H1 (cell line): ENCODE results near the gene SH2D7. TPM values are rescaled to one million over a fixed set of nuclear protein-coding genes. Genes with fewer than 3 reads are reported as not detected.
A peak's percentile ranks its signal among the peaks of the same experiment; 100 is the strongest.

Experiments used
- CTCF ChIA-PET: fragments of 300-600 bp; sonication (Branson Sonifier 250); formaldehyde crosslinking; loops from one replicate; lab custom pipeline; 2021; ENCODE audit not compliant: partially characterized antibody; lab: Charles Lee
- POLR2A ChIA-PET: fragments of 300-600 bp; sonication (Branson Sonifier 250); formaldehyde crosslinking; loops from one replicate; lab custom pipeline; 2021; ENCODE audit warnings: inconsistent platforms; ENCODE audit not compliant: partially characterized antibody; lab: Charles Lee
- DNase-seq, 2 experiments: peaks; one replicate each; pipeline versions ENCODE4 v3.0.0 to v3.0.0-alpha.2; 2010 to 2022; ENCODE audit warnings: low spot score in 2 of 2, low read depth in 1 of 2, mixed read lengths in 1 of 2
- FAIRE-seq: peaks from 2 replicates; lab custom pipeline; 2011; peaks lifted over from hg19 to GRCh38; lab: Jason Lieb, UNC
- H2AFZ ChIP-seq: 2 replicates; pipeline ENCODE4 v1.8.1; 2012; ENCODE audit warnings: low read length, inconsistent platforms
- H2AK5ac ChIP-seq: 2 replicates; pipeline ENCODE4 v1.6.1; 2013; ENCODE audit warnings: low read depth, low read length
- H2BK120ac ChIP-seq: replicated peaks from 2 replicates; pipeline ENCODE3; 2013; ENCODE audit warnings: low read depth, low read length, inconsistent platforms
- H2BK12ac ChIP-seq: 2 replicates; pipeline ENCODE4 v1.6.1; 2013; ENCODE audit warnings: low read depth, low read length
- H2BK15ac ChIP-seq: 2 replicates; pipeline ENCODE4 v1.6.1; 2013; ENCODE audit warnings: low read length
- H2BK20ac ChIP-seq: 2 replicates; pipeline ENCODE4 v1.6.1; 2013; ENCODE audit warnings: low read length
- H2BK5ac ChIP-seq: 2 replicates; pipeline ENCODE4 v1.6.1; 2013; ENCODE audit warnings: low read depth, low read length
- H3K14ac ChIP-seq: 2 replicates; pipeline ENCODE4 v1.6.1; 2013; ENCODE audit warnings: inconsistent platforms; ENCODE audit not compliant: insufficient read length
- H3K18ac ChIP-seq: 2 replicates; pipeline ENCODE4 v1.6.1; 2013; ENCODE audit warnings: low read length; ENCODE audit errors: extremely low read depth
- H3K23ac ChIP-seq: 2 replicates; pipeline ENCODE4 v1.6.1; 2013; ENCODE audit warnings: inconsistent platforms; ENCODE audit not compliant: insufficient read length
- H3K23me2 ChIP-seq: 2 replicates; pipeline ENCODE4 v1.6.1; 2013; ENCODE audit warnings: low read depth, low read length
- H3K27ac ChIP-seq: 2 replicates; pipeline ENCODE4 v1.6.1; 2011; ENCODE audit warnings: low read depth, low read length, inconsistent platforms
- H3K27me3 ChIP-seq, 4 experiments: replicated peaks in 1 of 4; 1 replicate in 1 of 4; 2 replicates in 3 of 4; pipeline versions ENCODE4 v1.6.1 to v1.8.1; 2011 to 2013; ENCODE audit warnings: low read length in 3 of 4, mild to moderate bottlenecking in 3 of 4, inconsistent platforms in 2 of 4, mixed read lengths in 2 of 4, moderate library complexity in 1 of 4; ENCODE audit not compliant: control insufficient read depth in 3 of 4, insufficient read depth in 3 of 4; ENCODE audit errors: extremely low read depth in 1 of 4
- H3K36me3 ChIP-seq, 4 experiments: 2 replicates each; pipeline versions ENCODE4 v1.6.1 to v1.8.1; 2011 to 2013; ENCODE audit warnings: mild to moderate bottlenecking in 4 of 4, low read length in 3 of 4, moderate library complexity in 2 of 4, control low read depth in 1 of 4, inconsistent platforms in 1 of 4; ENCODE audit not compliant: insufficient read depth in 4 of 4, control insufficient read depth in 2 of 4
- H3K4ac ChIP-seq: replicated peaks from 2 replicates; pipeline ENCODE3; 2013; ENCODE audit warnings: low read length, low read depth, mixed read lengths, inconsistent platforms; ENCODE audit not compliant: insufficient read length
- H3K4me1 ChIP-seq, 4 experiments: replicated peaks in 1 of 4; 1 replicate in 1 of 4; 2 replicates in 3 of 4; pipeline versions ENCODE4 v1.6.1 to v1.8.1; 2011 to 2013; ENCODE audit warnings: low read length in 3 of 4, inconsistent platforms in 2 of 4, mixed read lengths in 1 of 4; ENCODE audit not compliant: insufficient read depth in 4 of 4, control insufficient read depth in 3 of 4
- H3K4me2 ChIP-seq, 2 experiments: 2 replicates each; pipeline versions ENCODE4 v1.6.1 to v1.8.1; 2011 to 2013; ENCODE audit warnings: low read depth in 2 of 2, low read length in 2 of 2, control low read depth in 1 of 2, inconsistent platforms in 1 of 2, mild to moderate bottlenecking in 1 of 2; ENCODE audit not compliant: insufficient read depth in 1 of 2
- H3K4me3 ChIP-seq, 4 experiments: fragments of 200-600, 300-600 bp in 1 of 4; sonication (generic), shearing (Covaris generic), sonication (Bioruptor Twin) in 1 of 4; 2 replicates each; pipeline versions ENCODE4 v1.5.1 to v1.8.1; 2011 to 2016; ENCODE audit warnings: low read length in 4 of 4, low read depth in 3 of 4, control low read depth in 2 of 4, inconsistent platforms in 2 of 4, mild to moderate bottlenecking in 2 of 4, mixed read lengths in 1 of 4, moderate library complexity in 1 of 4; ENCODE audit not compliant: insufficient read depth in 2 of 4; ENCODE audit errors: extremely low read depth in 1 of 4
- H3K56ac ChIP-seq: replicated peaks from 2 replicates; pipeline ENCODE3; 2013; ENCODE audit warnings: low read depth, mild to moderate bottlenecking, mixed read lengths, low read length, inconsistent platforms; ENCODE audit not compliant: insufficient read length
- H3K79me1 ChIP-seq: 2 replicates; pipeline ENCODE4 v1.6.1; 2013; ENCODE audit warnings: low read depth, low read length, control low read depth
- H3K79me2 ChIP-seq, 2 experiments: 2 replicates each; pipeline versions ENCODE4 v1.6.1 to v1.8.1; 2012 to 2013; ENCODE audit warnings: low read length in 2 of 2, mild to moderate bottlenecking in 2 of 2, inconsistent platforms in 1 of 2; ENCODE audit not compliant: insufficient read depth in 2 of 2, control insufficient read depth in 1 of 2
- H3K9ac ChIP-seq, 4 experiments: replicated peaks in 1 of 4; 1 replicate in 1 of 4; 2 replicates in 3 of 4; pipeline versions ENCODE4 v1.6.1 to v1.8.1; 2011 to 2013; ENCODE audit warnings: low read depth in 3 of 4, low read length in 3 of 4, control low read depth in 2 of 4, mild to moderate bottlenecking in 2 of 4, moderate library complexity in 2 of 4, inconsistent platforms in 1 of 4; ENCODE audit errors: extremely low read depth in 1 of 4
- H3K9me3 ChIP-seq, 2 experiments: 2 replicates each; pipeline versions ENCODE4 v1.6.1 to v1.8.1; 2012 to 2013; ENCODE audit warnings: mild to moderate bottlenecking in 2 of 2, moderate library complexity in 2 of 2, control low read depth in 1 of 2, inconsistent platforms in 1 of 2, low read depth in 1 of 2, low read length in 1 of 2, mixed read lengths in 1 of 2; ENCODE audit not compliant: insufficient read depth in 2 of 2
- H4K20me1 ChIP-seq, 2 experiments: replicated peaks in 1 of 2; 2 replicates each; pipeline versions ENCODE3 to v1.8.1; 2011 to 2013; ENCODE audit warnings: inconsistent platforms in 2 of 2, low read length in 2 of 2, mild to moderate bottlenecking in 1 of 2; ENCODE audit not compliant: insufficient read depth in 2 of 2, control insufficient read depth in 1 of 2
- H4K5ac ChIP-seq: 2 replicates; pipeline ENCODE4 v1.6.1; 2013; ENCODE audit warnings: low read length, low read depth, mixed read lengths, inconsistent platforms; ENCODE audit not compliant: insufficient read length
- H4K8ac ChIP-seq: 2 replicates; pipeline ENCODE4 v1.8.0; 2013; ENCODE audit warnings: mild to moderate bottlenecking, moderate library complexity, low read length, inconsistent platforms; ENCODE audit not compliant: insufficient read depth; ENCODE audit errors: extremely low read depth
- H4K91ac ChIP-seq: replicated peaks from 2 replicates; pipeline ENCODE3; 2013; ENCODE audit warnings: low read length, mixed read lengths, inconsistent platforms; ENCODE audit not compliant: insufficient read length
- ASH2L ChIP-seq: fragments of 200-600, 300-600 bp; sonication (generic); IDR thresholded peaks from one replicate; pipeline ENCODE4 v1.7.1; 2017; ENCODE audit warnings: low read length
- BRCA1 ChIP-seq: IDR thresholded peaks from 2 replicates; pipeline ENCODE4 v1.6.1; 2012; ENCODE audit warnings: low read depth, low read length, improper control_type of control experiment
- CREB1 ChIP-seq: IDR thresholded peaks from 2 replicates; pipeline ENCODE4 v1.6.1; 2012; ENCODE audit warnings: inconsistent platforms
- JUND ChIP-seq: IDR thresholded peaks from 2 replicates; pipeline ENCODE4 v1.6.1; 2011; ENCODE audit warnings: mild to moderate bottlenecking, improper control_type of control experiment, low read length
- KDM4A ChIP-seq: IDR thresholded peaks from one replicate; pipeline ENCODE4 v1.7.1; 2012; ENCODE audit warnings: low read depth, mild to moderate bottlenecking, moderate library complexity, low read length, inconsistent platforms; ENCODE audit not compliant: severe bottlenecking
- KDM5A ChIP-seq: fragments of 200-600 bp; IDR thresholded peaks from 2 replicates; pipeline ENCODE4 v1.7.1; 2012; ENCODE audit warnings: mild to moderate bottlenecking, low read length, inconsistent platforms, mixed read lengths
- POLR2A ChIP-seq, 2 experiments: IDR thresholded peaks; 1 replicate in 1 of 2; 2 replicates in 1 of 2; pipeline ENCODE4 v1.6.1; 2011; ENCODE audit warnings: low read depth in 2 of 2, low read length in 2 of 2, mild to moderate bottlenecking in 2 of 2; ENCODE audit errors: control extremely low read depth in 1 of 2
- SIRT6 ChIP-seq: IDR thresholded peaks from one replicate; pipeline ENCODE4 v1.7.1; 2012; ENCODE audit warnings: low read length, inconsistent platforms
- SIX5 ChIP-seq: IDR thresholded peaks from 2 replicates; pipeline ENCODE4 v1.6.1; 2011; ENCODE audit warnings: mild to moderate bottlenecking, low read depth, low read length
- SP4 ChIP-seq: IDR thresholded peaks from 2 replicates; pipeline ENCODE4 v1.6.1; 2012; ENCODE audit warnings: low read length, inconsistent platforms
- SUZ12 ChIP-seq: fragments of 200-600 bp; sonication (generic); IDR thresholded peaks from 2 replicates; pipeline ENCODE4 v1.6.1; 2012; ENCODE audit warnings: mild to moderate bottlenecking, inconsistent platforms, low read length, moderate library complexity, mixed read lengths
- TCF12 ChIP-seq: IDR thresholded peaks from 2 replicates; pipeline ENCODE4 v1.6.1; 2011; ENCODE audit warnings: low read depth, mild to moderate bottlenecking, low read length
- WGBS, 2 experiments: shearing (Covaris generic) in 1 of 2; methylation state at CpG; one replicate each; pipeline versions ENCODE4 v1.1.6 to v1.1.7; 2013 to 2015; ENCODE audit warnings: low lambda C conversion rate in 2 of 2, mixed read lengths in 2 of 2, inconsistent platforms in 1 of 2, low coverage in 1 of 2, missing lambda C conversion rate in 1 of 2; ENCODE audit not compliant: insufficient replicate concordance in 2 of 2, insufficient coverage in 1 of 2, insufficient read length in 1 of 2; ENCODE audit errors: extremely low coverage in 1 of 2, missing lambda C conversion rate in 1 of 2; 5-methylcytosine and 5-hydroxymethylcytosine counted together
- polyA plus RNA-seq, 7 experiments: library from polyadenylated mRNA; depleted of rRNA in 3 of 7; stranded (reverse) in 5 of 7; unstranded in 2 of 7; fragments of >200 nt in 5 of 7; fragments of 200-250 nt in 2 of 7; gene quantifications; 1 replicate in 5 of 7; 2 replicates in 1 of 7; 4 replicates in 1 of 7; pipeline versions ENCODE4 v1.2.1 to v1.2.3, GENCODE V29; 2011 to 2013; ENCODE audit warnings: missing spikeins in 2 of 7, mixed read lengths in 2 of 7
- total RNA-seq: library from RNA; stranded (reverse); fragmentation: NEBNext Ultra II Directional; extraction: Animal tissue kit (Norgen Biotek cat#: 25700); gene quantifications from 2 replicates; pipeline ENCODE4 v1.2.1, GENCODE V29; 2021
- TF ChIP-seq, protein P1 (sequence below): IDR thresholded peaks from 2 replicates; pipeline ENCODE4 v1.6.1; 2012; ENCODE audit warnings: inconsistent platforms

The SH2D7 gene
- total and polyA plus RNA-seq, 2 of the 8 experiments (the other 6 are each of a cell fraction or from before 2014, with no cell fraction given): not detected

DNA sequence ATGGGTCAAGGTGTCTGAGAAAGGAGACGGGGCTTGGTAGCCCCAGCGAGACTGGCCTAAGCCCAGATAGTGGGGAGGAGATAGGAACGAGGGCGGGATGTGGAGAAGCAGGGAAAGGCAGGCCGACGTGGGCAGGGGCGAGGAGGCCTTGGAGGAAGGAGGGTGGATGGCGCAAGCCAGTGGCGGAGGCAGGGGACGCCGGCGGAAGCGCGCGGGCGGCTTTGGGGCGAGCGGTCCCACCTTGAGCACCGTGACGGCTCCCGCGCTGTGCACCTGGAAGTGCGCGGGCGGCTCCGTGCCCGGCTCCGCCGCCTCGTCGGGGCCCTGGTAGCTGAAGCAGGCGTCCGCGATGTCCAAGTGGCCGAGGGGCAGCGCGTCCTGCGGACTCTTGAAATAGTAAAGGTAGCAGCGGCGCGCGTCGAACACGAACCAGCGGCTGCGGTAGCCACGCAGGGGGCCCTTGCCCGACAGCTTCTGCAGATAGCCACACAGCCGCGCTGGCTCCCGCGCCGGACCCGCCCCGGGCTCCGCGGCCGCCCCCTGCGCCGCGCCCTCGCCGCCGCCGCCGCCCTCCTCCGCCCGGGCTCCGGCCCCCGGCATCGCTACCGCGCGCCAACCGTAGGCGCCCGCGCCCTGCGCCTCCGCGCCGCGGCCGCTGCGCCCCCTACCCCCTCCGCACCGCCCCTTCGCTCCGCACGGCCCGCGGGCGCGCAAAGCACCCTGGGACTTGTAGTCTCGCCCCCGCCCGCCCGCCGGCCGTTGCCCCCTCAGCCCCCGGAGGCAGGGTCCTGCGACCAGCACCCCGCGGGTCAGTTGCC lies 15.1 kb upstream of the SH2D7 start, which contains the start of gene TBC1D2B:
Gene TBC1D2B, minus strand, starts transcription at position 659 of the 818 bp plus-strand sequence. Its CDS starts 59 bp downstream, at position 600.
- DNase-seq (peak in 1 of 2 experiments; percentile 82), FAIRE-seq (no peak)
- H3K9ac ChIP-seq: peak within 1 kb of the TSS; percentile 42 to 77 (median 50); a peak in 4 of 7 replicates
- no peaks in the 10 kb centered on the region; the same call in 1 of the 2 replicates for H3K79me1 ChIP-seq
- H3K4me3 ChIP-seq: peak within 1 kb of the TSS; percentile 61 to 79 (median 72)
- H2AK5ac ChIP-seq: no peak within 1 kb of the TSS
- 2% methylated on average over 47 of the region's 104 CpGs; no CpG with 5 or more reads in 1 of the 2 experiments for WGBS, 2 experiments
- H3K18ac ChIP-seq: peak within 1 kb of the TSS; percentile 71
- peak within 1 kb of the TSS; percentile 29; the same call in 1 of the 2 replicates for H2BK15ac ChIP-seq
- no peak within 1 kb of the TSS for H3K4ac ChIP-seq
- H3K14ac ChIP-seq: no peak within 1 kb of the TSS
- H2BK20ac ChIP-seq: no peak within 1 kb of the TSS
- H2AFZ ChIP-seq: peak within 1 kb of the TSS; percentile 97
- peak within 1 kb of the TSS; percentile 65 for H3K56ac ChIP-seq
- no peaks in the 10 kb centered on the region for H3K9me3 ChIP-seq
- H2BK5ac ChIP-seq: peak within 1 kb of the TSS; percentile 52; the same call in 1 of the 2 replicates
- H2BK12ac ChIP-seq: no peak within 1 kb of the TSS
- peak within 1 kb of the TSS; percentile 42 for H4K91ac ChIP-seq
- peaks cover 0 to 7% of the 10 kb centered on the region in 2 experiments; a peak in 2 of 4 replicates for H3K79me2 ChIP-seq
- no peaks in the 10 kb centered on the region for H4K20me1 ChIP-seq
- H3K4me2 ChIP-seq: peak within 1 kb of the TSS; percentile 66 to 89
- H3K4me1 ChIP-seq: peaks cover 0 to 8% (median 3%) of the 10 kb centered on the region in 4 experiments; a peak in 4 of 7 replicates
- POLR2A ChIA-PET: no interaction called here
- H3K23me2 ChIP-seq: peaks cover 9% of the 10 kb centered on the region
- no peaks in the 10 kb centered on the region for H3K36me3 ChIP-seq
- no peaks in the 10 kb centered on the region for H3K27me3 ChIP-seq
- no peak within 1 kb of the TSS for H3K23ac ChIP-seq
- peak within 1 kb of the TSS; percentile 48 for H4K5ac ChIP-seq
- peak within 1 kb of the TSS; percentile 83 for H4K8ac ChIP-seq
- no peak within 1 kb of the TSS for H3K27ac ChIP-seq
- CTCF ChIA-PET: interaction anchor here (0.6 to 2.2 kb wide), 8 partner anchors 17 to 126 kb away, joined by 3 to 8 read pairs (median 4); no protein-coding TSS in a partner anchor
- peak within 1 kb of the TSS; percentile 78 for H2BK120ac ChIP-seq
- TF ChIP-seq SIRT6 (no peak), ASH2L (peak; percentile 84), POLR2A (IDR thresholded peaks at IDR 0.05; ENCODE audit: control extremely low read depth in 1 of 2, low read depth in 2 of 2, low read length in 2 of 2) (no peak), SUZ12 (0 out of 2 replicates have a peak, but pooled peaks have one; percentile 21), KDM4A (peak; percentile 95), CREB1 (peak; percentile 11; the same call in 1 of the 2 replicates), JUND (no peak), KDM5A (no peak), BRCA1 (no peak), SP4 (no peak), TCF12 (no peak), SIX5 (no peak; the same call in 1 of the 2 replicates)
- TF ChIP-seq, protein P1, sequence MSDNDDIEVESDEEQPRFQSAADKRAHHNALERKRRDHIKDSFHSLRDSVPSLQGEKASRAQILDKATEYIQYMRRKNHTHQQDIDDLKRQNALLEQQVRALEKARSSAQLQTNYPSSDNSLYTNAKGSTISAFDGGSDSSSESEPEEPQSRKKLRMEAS: 0 out of 2 replicates have a peak, but pooled peaks have one; percentile 4
